Measurements from ENCODE around the gene AZU1. TPM values are rescaled to one million over a fixed set of nuclear protein-coding genes. Genes with fewer than 3 reads are reported as not detected.
A peak's percentile ranks its signal among the peaks of the same experiment; 100 is the strongest.
"Not testable (repeated sequence)": the region's sequence is repeated elsewhere in the genome, so short reads cannot be mapped to it uniquely, and the experiment has no call there.

Gene AZU1
- total RNA-seq, 1 experiment from 2014 or later = not detected

GRCh38 chr19:829129-829758 is 1.6 kb downstream of the AZU1 start:
- DNase-seq (ENCODE audit: low read depth) = no peak

GRCh38 chr19:831407-832369 is 4.1 kb downstream of the AZU1 start:
- DNase-seq (ENCODE audit: low read depth) = no peak

- DNase-seq (ENCODE audit: low read depth) = no peak
These were observed 6.6 kb downstream of the AZU1 start for GRCh38 chr19:834216-834615.

- DNase-seq (ENCODE audit: low read depth) = no peak
These were observed 7.7 kb downstream of the AZU1 start for GRCh38 chr19:835210-835810.

- no peak for DNase-seq (ENCODE audit: low read depth)
These were observed 13.0 kb downstream of the AZU1 start, which contains the start of gene PRTN3 for GRCh38 chr19:840519-841206. Gene PRTN3, plus strand, starts transcription at chr19:840999. Its CDS starts 10 bp downstream, at chr19:841009.

- not testable (repeated sequence) for DNase-seq (ENCODE audit: low read depth)
These were observed 15.2 kb downstream of the AZU1 start for GRCh38 chr19:842802-843179.

GRCh38 chr19:843180-843835 is 15.7 kb downstream of the AZU1 start:
- peak; percentile 44 for DNase-seq (ENCODE audit: low read depth)

GRCh38 chr19:843836-844545 is 16.4 kb downstream of the AZU1 start:
- no peak for DNase-seq (ENCODE audit: low read depth)

- no peak for DNase-seq (ENCODE audit: low read depth)
These were observed 16.9 kb downstream of the AZU1 start for GRCh38 chr19:844546-844971.

GRCh38 chr19:845707-846521 is 18.3 kb downstream of the AZU1 start:
- DNase-seq (ENCODE audit: low read depth) = no peak

- no peak for DNase-seq (ENCODE audit: low read depth)
These were observed 20.8 kb downstream of the AZU1 start for GRCh38 chr19:848386-848921.

GRCh38 chr19:849195-849594 is 21.6 kb downstream of the AZU1 start:
- not testable (repeated sequence) for DNase-seq (ENCODE audit: low read depth)

GRCh38 chr19:850221-850978 is 22.8 kb downstream of the AZU1 start:
- DNase-seq (ENCODE audit: low read depth) = peak; percentile 75

- no peak for DNase-seq (ENCODE audit: low read depth)
These were observed 23.3 kb downstream of the AZU1 start for GRCh38 chr19:850979-851335.

GRCh38 chr19:852136-853013 is 24.7 kb downstream of the AZU1 start, which contains the start of gene ELANE:
Gene ELANE, plus strand, starts transcription at chr19:852303. Its CDS starts 26 bp downstream, at chr19:852329.
- no peak for DNase-seq (ENCODE audit: low read depth)

GRCh38 chr19:853014-853585 is 25.5 kb downstream of the AZU1 start:
- no peak for DNase-seq (ENCODE audit: low read depth)

GRCh38 chr19:853614-854220 is 26.1 kb downstream of the AZU1 start:
- not testable (repeated sequence) for DNase-seq (ENCODE audit: low read depth)

Measured in Daoy (cell line).